Uterus (tissue), 2 donors: ENCODE measurements around the gene TMEM62.

Experiments
- POLR2A ChIP-seq, 2 donors: fragments of 450-650 bp; IDR thresholded peaks; one replicate each; pipeline ENCODE4 v1.6.1; 2016; ENCODE audit warnings: antibody characterized with exemption in 2 of 2, mild to moderate bottlenecking in 1 of 2, moderate library complexity in 1 of 2
- TF ChIP-seq, protein P1 (sequence below), 4 experiments: fragments of 200-600 bp in 2 of 4; fragments of 450-650 bp in 2 of 4; sonication (generic) in 2 of 4; IDR thresholded peaks; one replicate each; pipeline ENCODE4 v1.5.1; 2016 to 2019; ENCODE audit warnings: antibody characterized with exemption in 4 of 4, mild to moderate bottlenecking in 2 of 4, moderate library complexity in 1 of 4

DNA sequence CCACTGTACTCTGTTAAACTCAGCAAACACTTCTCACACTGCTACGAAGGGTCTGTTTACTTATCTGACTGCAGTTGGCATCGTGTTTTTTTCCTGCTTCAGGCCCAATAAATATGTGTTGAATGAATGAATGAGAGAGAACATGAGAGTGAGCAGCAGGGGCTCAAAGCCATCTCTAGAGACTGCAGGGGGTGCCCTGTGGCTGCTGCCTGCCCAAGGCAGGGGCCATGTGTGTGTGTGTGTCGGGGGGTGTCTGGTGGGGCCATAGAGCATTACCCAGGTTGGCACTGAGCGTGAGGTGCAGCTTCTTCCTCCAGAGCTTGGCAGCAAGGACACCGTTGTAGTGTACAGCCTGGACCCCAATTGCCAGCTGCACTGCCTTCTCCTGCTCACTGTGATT lies 72.7 kb downstream of the TMEM62 start:
- TF ChIP-seq, protein P1, sequence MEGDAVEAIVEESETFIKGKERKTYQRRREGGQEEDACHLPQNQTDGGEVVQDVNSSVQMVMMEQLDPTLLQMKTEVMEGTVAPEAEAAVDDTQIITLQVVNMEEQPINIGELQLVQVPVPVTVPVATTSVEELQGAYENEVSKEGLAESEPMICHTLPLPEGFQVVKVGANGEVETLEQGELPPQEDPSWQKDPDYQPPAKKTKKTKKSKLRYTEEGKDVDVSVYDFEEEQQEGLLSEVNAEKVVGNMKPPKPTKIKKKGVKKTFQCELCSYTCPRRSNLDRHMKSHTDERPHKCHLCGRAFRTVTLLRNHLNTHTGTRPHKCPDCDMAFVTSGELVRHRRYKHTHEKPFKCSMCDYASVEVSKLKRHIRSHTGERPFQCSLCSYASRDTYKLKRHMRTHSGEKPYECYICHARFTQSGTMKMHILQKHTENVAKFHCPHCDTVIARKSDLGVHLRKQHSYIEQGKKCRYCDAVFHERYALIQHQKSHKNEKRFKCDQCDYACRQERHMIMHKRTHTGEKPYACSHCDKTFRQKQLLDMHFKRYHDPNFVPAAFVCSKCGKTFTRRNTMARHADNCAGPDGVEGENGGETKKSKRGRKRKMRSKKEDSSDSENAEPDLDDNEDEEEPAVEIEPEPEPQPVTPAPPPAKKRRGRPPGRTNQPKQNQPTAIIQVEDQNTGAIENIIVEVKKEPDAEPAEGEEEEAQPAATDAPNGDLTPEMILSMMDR (IDR thresholded peaks at IDR 0.05): no peak
- TF ChIP-seq POLR2A (IDR thresholded peaks at IDR 0.05): no peak
